ENCODE results near the gene AKR7A3. TPM values are rescaled to one million over a fixed set of nuclear protein-coding genes. Genes with fewer than 3 reads are reported as not detected.

Gene AKR7A3
- total RNA-seq, 4 donors from 2014 or later = 77.8 to 167 (median 102) TPM

- peaks cover 0 to 8% (median 2%) of the 10 kb centered on the region in 4 donors for H3K36me3 ChIP-seq
- in situ Hi-C loops (cut with MboI; ENCODE audit: low pct_ligation_motif_present in 1 of 4, low pct_unique_long_range_greater_than_20kb in 1 of 4, low sequenced_read_pairs in 3 of 4) (no loop called here), intact Hi-C loops (cut with DNase I; ENCODE audit: low total_unique reads) (no loop called here)
- H3K4me3 ChIP-seq = no peak overlapping the region
- WGBS, 2 donors (ENCODE audit: low coverage in 1 of 2) = 83% methylated on average over 6 of the region's 6 CpGs; no CpG with 5 or more reads in 1 of the 2 donors
- no peak overlapping the region for H3K27ac ChIP-seq
- no peaks in the 10 kb centered on the region for H3K27me3 ChIP-seq
- no peaks in the 10 kb centered on the region for H3K9me3 ChIP-seq
- DNase-seq = no peak
- H3K4me1 ChIP-seq = no peaks in the 10 kb centered on the region
- TF ChIP-seq POLR2A (IDR thresholded peaks at IDR 0.05) = no peak
- no peak for TF ChIP-seq EP300 (IDR thresholded peaks at IDR 0.05; ENCODE audit: low read depth)
- TF ChIP-seq CTCF (IDR thresholded peaks at IDR 0.05) = no peak
- TF ChIP-seq POLR2AphosphoS5 (IDR thresholded peaks at IDR 0.05) = no peak
Measured at GRCh38 chr1:19326748-19327065, 38.1 kb upstream of the AKR7A3 start.

GRCh38 chr1:19325958-19326747, 37.6 kb upstream of the AKR7A3 start:
- intact Hi-C loops (cut with DNase I; ENCODE audit: low total_unique reads) = no loop called here
- no peak for DNase-seq
- no peaks in the 10 kb centered on the region for H3K27me3 ChIP-seq
- H3K4me1 ChIP-seq = no peaks in the 10 kb centered on the region
- WGBS, 2 donors (ENCODE audit: low coverage in 1 of 2) = 74% methylated on average over 24 of the region's 32 CpGs; no CpG with 5 or more reads in 1 of the 2 donors
- peaks cover 0 to 8% (median 2%) of the 10 kb centered on the region in 4 donors for H3K36me3 ChIP-seq
- no peak overlapping the region for H3K27ac ChIP-seq
- no peak overlapping the region for H3K4me3 ChIP-seq
- no peaks in the 10 kb centered on the region for H3K9me3 ChIP-seq
- in situ Hi-C loops (cut with MboI; ENCODE audit: low pct_ligation_motif_present in 1 of 4, low pct_unique_long_range_greater_than_20kb in 1 of 4, low sequenced_read_pairs in 3 of 4) = no loop called here
- TF ChIP-seq POLR2AphosphoS5 (IDR thresholded peaks at IDR 0.05) (peak in 1 of 3 donors; percentile 5), CTCF (IDR thresholded peaks at IDR 0.05) (no peak)

GRCh38 chr1:19325368-19325957, 36.9 kb upstream of the AKR7A3 start:
- no peaks in the 10 kb centered on the region for H3K9me3 ChIP-seq

More at GRCh38 chr1:19325368-19325957, 36.9 kb upstream of the AKR7A3 start:
- DNase-seq = no peak
- no peaks in the 10 kb centered on the region for H3K27me3 ChIP-seq
- peaks cover 0 to 8% (median 2%) of the 10 kb centered on the region in 4 donors for H3K36me3 ChIP-seq
- WGBS, 2 donors (ENCODE audit: low coverage in 1 of 2) = 74 to 80% methylated on average over 7 to 14 of the region's 19 CpGs
- in situ Hi-C loops (cut with MboI; ENCODE audit: low pct_ligation_motif_present in 1 of 4, low pct_unique_long_range_greater_than_20kb in 1 of 4, low sequenced_read_pairs in 3 of 4) = no loop called here
- H3K27ac ChIP-seq = no peak overlapping the region
- no peak for TF ChIP-seq EP300 (IDR thresholded peaks at IDR 0.05; ENCODE audit: low read depth)
- no peak for TF ChIP-seq CTCF (IDR thresholded peaks at IDR 0.05)
- TF ChIP-seq POLR2A (IDR thresholded peaks at IDR 0.05) = no peak
- no peak for TF ChIP-seq POLR2AphosphoS5 (IDR thresholded peaks at IDR 0.05)
- intact Hi-C loops (cut with DNase I; ENCODE audit: low total_unique reads) = no loop called here
- no peak overlapping the region for H3K4me3 ChIP-seq
- H3K4me1 ChIP-seq = no peaks in the 10 kb centered on the region
